Glutamatergic neuron (in vitro differentiated cells): Measurements from ENCODE around the gene GUCA2B. TPM values are rescaled to one million over a fixed set of nuclear protein-coding genes. Genes with fewer than 3 reads are reported as not detected.

Source experiments
- DNase-seq: peaks from one replicate; pipeline ENCODE4 v3.0.0; 2022
- H3K27ac Mint-ChIP-seq: one replicate; pipeline ENCODE4 v1.8.0; 2020; ENCODE audit warnings: mild to moderate bottlenecking, mixed read lengths, inconsistent platforms; ENCODE audit not compliant: unreplicated experiment
- H3K27me3 Mint-ChIP-seq: one replicate; pipeline ENCODE4 v1.8.0; 2020; ENCODE audit warnings: mild to moderate bottlenecking, moderate library complexity, mixed read lengths, inconsistent platforms; ENCODE audit not compliant: unreplicated experiment
- H3K36me3 Mint-ChIP-seq: one replicate; pipeline ENCODE4 v1.8.0; 2020; ENCODE audit warnings: mild to moderate bottlenecking, mixed read lengths, inconsistent platforms; ENCODE audit not compliant: unreplicated experiment
- H3K4me1 Mint-ChIP-seq: one replicate; pipeline ENCODE4 v1.8.0; 2020; ENCODE audit warnings: mild to moderate bottlenecking, low read depth, mixed read lengths, inconsistent platforms; ENCODE audit not compliant: unreplicated experiment
- H3K4me3 Mint-ChIP-seq: one replicate; pipeline ENCODE4 v1.8.0; 2020; ENCODE audit warnings: mild to moderate bottlenecking, mixed read lengths, inconsistent platforms; ENCODE audit not compliant: unreplicated experiment
- H3K9me3 Mint-ChIP-seq: one replicate; pipeline ENCODE4 v1.8.0; 2020; ENCODE audit warnings: mild to moderate bottlenecking, moderate library complexity, mixed read lengths, inconsistent platforms; ENCODE audit not compliant: unreplicated experiment
- total RNA-seq: library from RNA; stranded (reverse); fragmentation: NEBNext Ultra II Directional; extraction: Animal tissue kit (Norgen Biotek cat#: 25700); gene quantifications from one replicate; pipeline ENCODE4 v1.2.1, GENCODE V29; 2021; ENCODE audit not compliant: unreplicated experiment
- TF ChIP-seq, protein P1 (sequence below): fragments of 200-600 bp; sonication (generic); IDR thresholded peaks from one replicate; pipeline ENCODE4 v1.5.0; 2021; ENCODE audit not compliant: partially characterized antibody, unreplicated experiment

Gene GUCA2B
- total RNA-seq, 1 donor from 2014 or later, result not detected

DNA sequence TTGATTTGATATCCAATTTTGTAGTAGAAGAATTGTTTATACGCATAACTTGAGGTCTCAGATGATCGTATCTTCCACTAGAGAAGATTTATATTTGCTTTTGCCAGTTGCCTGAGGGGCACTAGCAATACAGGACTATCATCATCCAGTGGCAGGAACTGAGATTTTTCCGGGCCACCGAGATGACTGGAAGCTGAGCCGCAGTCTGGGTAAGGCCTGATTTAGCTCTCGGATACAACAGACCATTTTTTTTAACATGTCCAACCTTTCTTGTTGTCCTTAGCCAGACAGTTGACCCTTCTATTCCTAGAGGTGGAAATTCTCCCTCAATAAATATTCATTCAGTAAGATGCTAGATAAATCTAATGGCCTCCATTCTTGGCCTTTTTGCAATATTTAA lies 25.4 kb upstream of the GUCA2B start:
- H3K9me3 Mint-ChIP-seq, result no peaks in the 10 kb centered on the region
- TF ChIP-seq, protein P1, sequence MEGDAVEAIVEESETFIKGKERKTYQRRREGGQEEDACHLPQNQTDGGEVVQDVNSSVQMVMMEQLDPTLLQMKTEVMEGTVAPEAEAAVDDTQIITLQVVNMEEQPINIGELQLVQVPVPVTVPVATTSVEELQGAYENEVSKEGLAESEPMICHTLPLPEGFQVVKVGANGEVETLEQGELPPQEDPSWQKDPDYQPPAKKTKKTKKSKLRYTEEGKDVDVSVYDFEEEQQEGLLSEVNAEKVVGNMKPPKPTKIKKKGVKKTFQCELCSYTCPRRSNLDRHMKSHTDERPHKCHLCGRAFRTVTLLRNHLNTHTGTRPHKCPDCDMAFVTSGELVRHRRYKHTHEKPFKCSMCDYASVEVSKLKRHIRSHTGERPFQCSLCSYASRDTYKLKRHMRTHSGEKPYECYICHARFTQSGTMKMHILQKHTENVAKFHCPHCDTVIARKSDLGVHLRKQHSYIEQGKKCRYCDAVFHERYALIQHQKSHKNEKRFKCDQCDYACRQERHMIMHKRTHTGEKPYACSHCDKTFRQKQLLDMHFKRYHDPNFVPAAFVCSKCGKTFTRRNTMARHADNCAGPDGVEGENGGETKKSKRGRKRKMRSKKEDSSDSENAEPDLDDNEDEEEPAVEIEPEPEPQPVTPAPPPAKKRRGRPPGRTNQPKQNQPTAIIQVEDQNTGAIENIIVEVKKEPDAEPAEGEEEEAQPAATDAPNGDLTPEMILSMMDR, result no peak
- peaks cover 4% of the 10 kb centered on the region for H3K36me3 Mint-ChIP-seq
- H3K27me3 Mint-ChIP-seq, result peaks cover 1% of the 10 kb centered on the region
- no peak for DNase-seq
- H3K4me3 Mint-ChIP-seq, result no peak overlapping the region
- H3K4me1 Mint-ChIP-seq, result no peaks in the 10 kb centered on the region
- no peak overlapping the region for H3K27ac Mint-ChIP-seq

DNA sequence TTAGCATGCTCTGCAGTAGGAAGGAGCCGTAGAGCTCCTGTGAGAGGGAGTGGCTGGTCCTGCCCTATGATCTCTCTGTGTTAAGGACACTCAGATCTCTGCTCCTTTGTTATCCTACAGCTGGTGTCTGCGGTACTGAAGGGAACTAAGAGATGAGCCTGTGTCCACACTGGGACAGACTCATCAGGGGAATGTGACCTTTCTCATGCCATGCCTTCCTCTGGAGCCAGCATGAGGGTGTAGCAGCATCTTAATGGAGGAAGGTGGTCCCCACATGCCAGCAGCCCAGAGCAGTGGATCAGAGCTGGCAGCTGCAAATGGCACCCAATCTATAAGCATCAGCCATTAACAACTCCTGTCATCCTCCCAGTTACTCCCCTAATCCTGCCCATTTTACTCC lies 24.7 kb upstream of the GUCA2B start:
- Mint-ChIP-seq H3K4me3 (no peak overlapping the region), H3K4me1 (no peaks in the 10 kb centered on the region), H3K36me3 (peaks cover 4% of the 10 kb centered on the region), H3K9me3 (no peaks in the 10 kb centered on the region), H3K27ac (no peak overlapping the region), H3K27me3 (no peaks in the 10 kb centered on the region)
- TF ChIP-seq, protein P1, result no peak
- no peak for DNase-seq

DNA sequence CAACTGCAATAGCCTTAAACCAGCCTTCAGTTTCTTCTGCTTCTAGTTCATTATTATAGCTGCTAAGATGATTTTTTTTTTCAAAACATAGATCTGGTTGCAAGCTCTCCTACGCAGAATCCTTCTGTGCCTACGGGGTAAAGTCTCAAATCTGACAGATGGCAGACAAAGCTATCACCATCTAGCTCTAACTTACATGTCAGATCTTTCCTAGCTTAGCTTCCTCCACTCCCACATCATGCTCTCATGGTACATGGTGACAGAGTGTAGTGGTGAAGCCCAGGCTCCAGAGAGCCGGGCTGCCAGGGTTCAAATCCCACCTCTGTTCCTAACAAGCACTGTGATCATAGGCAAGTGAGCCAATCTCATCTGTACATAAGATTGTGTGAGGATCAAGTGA lies 24.2 kb upstream of the GUCA2B start:
- H3K27ac Mint-ChIP-seq, result no peak overlapping the region
- TF ChIP-seq, protein P1, result no peak
- H3K4me3 Mint-ChIP-seq, result no peak overlapping the region
- peaks cover 4% of the 10 kb centered on the region for H3K36me3 Mint-ChIP-seq
- no peaks in the 10 kb centered on the region for H3K9me3 Mint-ChIP-seq
- H3K4me1 Mint-ChIP-seq, result no peaks in the 10 kb centered on the region
- no peaks in the 10 kb centered on the region for H3K27me3 Mint-ChIP-seq
- no peak for DNase-seq

DNA sequence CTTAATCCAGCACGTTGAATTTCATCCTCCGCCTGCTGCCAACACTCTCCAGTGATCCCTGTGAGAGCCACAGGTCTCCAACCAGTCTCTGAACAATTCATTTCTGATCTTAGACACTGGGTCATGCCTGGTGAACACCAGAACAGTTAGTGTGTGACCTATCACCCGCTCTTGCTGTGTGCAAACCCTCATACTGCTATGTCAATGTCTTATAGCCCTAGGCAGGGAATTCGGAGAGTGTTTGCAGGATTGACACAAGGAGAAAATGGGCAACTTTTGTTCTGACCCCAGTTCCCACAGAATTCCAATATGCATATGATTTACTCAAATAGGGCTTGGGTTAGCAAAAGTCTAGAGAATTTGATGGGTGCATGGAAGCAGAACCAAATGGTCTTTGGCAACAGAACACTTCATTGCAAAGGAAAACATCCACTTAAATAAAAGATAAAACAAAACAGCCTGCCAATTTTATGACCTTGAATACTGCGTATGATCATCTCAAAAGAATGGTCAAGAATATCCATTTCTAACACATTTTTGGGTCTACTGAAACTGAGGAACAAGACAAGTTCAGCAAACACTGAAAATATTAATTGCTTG lies 23.0 kb upstream of the GUCA2B start:
- peaks cover 4% of the 10 kb centered on the region for H3K36me3 Mint-ChIP-seq
- H3K4me1 Mint-ChIP-seq, result no peaks in the 10 kb centered on the region
- no peak for DNase-seq
- TF ChIP-seq, protein P1, result no peak
- no peaks in the 10 kb centered on the region for H3K9me3 Mint-ChIP-seq
- H3K27me3 Mint-ChIP-seq, result no peaks in the 10 kb centered on the region
- H3K4me3 Mint-ChIP-seq, result no peak overlapping the region
- H3K27ac Mint-ChIP-seq, result no peak overlapping the region

DNA sequence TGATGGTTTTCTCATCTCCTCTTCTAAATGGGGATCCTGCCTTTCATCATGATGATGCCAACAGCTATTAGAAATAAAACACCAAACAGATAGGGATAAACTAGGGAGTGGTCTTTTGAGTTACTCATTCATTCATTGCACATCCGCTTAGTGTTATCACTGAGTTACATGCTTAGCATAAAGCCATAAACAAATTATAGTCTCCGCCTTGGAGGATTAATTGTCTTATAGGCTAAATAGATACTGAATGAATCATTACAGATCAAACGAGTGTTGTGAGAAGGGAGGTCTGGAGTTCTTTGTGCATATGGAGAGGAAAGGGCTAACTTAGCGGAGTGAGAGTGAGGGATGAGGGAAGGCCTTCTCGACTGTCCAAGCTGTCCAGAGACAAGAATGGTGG lies 19.8 kb upstream of the GUCA2B start:
- Mint-ChIP-seq H3K27ac (no peak overlapping the region), H3K27me3 (peaks cover 4% of the 10 kb centered on the region), H3K4me3 (no peak overlapping the region), H3K36me3 (no peaks in the 10 kb centered on the region), H3K4me1 (peaks cover 8% of the 10 kb centered on the region), H3K9me3 (no peaks in the 10 kb centered on the region)
- TF ChIP-seq, protein P1, result no peak
- no peak for DNase-seq
